Measurements from ENCODE around the gene OR5K1. TPM values are rescaled to one million over a fixed set of nuclear protein-coding genes. Genes with fewer than 3 reads are reported as not detected.

Gene OR5K1
- polyA plus RNA-seq, 1 experiment, result not detected

GRCh38 chr3:98512576-98512975, 49.6 kb downstream of the OR5K1 start:
- H3K27me3 ChIP-seq (ENCODE audit: control insufficient read depth, insufficient read depth, low read length), result no peaks in the 10 kb centered on the region
- H3K4me3 ChIP-seq (ENCODE audit: low read depth, low read length), result no peak overlapping the region
- CTCF ChIA-PET, result no interaction called here
- TF ChIP-seq CTCF (IDR thresholded peaks at IDR 0.05; ENCODE audit: low read depth, low read length), result no peak
- POLR2A ChIA-PET, result no interaction called here
- no peak overlapping the region for H3K27ac ChIP-seq (ENCODE audit: low read depth, low read length)
- H3K9me3 ChIP-seq (ENCODE audit: control insufficient read depth, insufficient read depth, low read length), result no peaks in the 10 kb centered on the region
- no peak for DNase-seq (ENCODE audit: low read depth, low spot score)

- Histone ChIP-seq H3K27ac (ENCODE audit: low read depth, low read length) (no peak overlapping the region), H3K9me3 (ENCODE audit: control insufficient read depth, insufficient read depth, low read length) (no peaks in the 10 kb centered on the region), H3K4me3 (ENCODE audit: low read depth, low read length) (no peak overlapping the region), H3K27me3 (ENCODE audit: control insufficient read depth, insufficient read depth, low read length) (no peaks in the 10 kb centered on the region)
- no peak for TF ChIP-seq CTCF (IDR thresholded peaks at IDR 0.05; ENCODE audit: low read depth, low read length)
- ChIA-PET POLR2A (no interaction called here), CTCF (no interaction called here)
- no peak for DNase-seq (ENCODE audit: low read depth, low spot score)
Measured at GRCh38 chr3:98513091-98513511, 50.1 kb downstream of the OR5K1 start.

- H3K9me3 ChIP-seq (ENCODE audit: control insufficient read depth, insufficient read depth, low read length), result no peaks in the 10 kb centered on the region
- ChIA-PET POLR2A (interaction anchor here (0.8 kb wide), 1 partner anchor 9 kb away, joined by 3 read pairs; no protein-coding TSS in a partner anchor), CTCF (no interaction called here)
- DNase-seq (ENCODE audit: low read depth, low spot score), result no peak
- no peaks in the 10 kb centered on the region for H3K27me3 ChIP-seq (ENCODE audit: control insufficient read depth, insufficient read depth, low read length)
- TF ChIP-seq CTCF (IDR thresholded peaks at IDR 0.05; ENCODE audit: low read depth, low read length), result no peak
- H3K27ac ChIP-seq (ENCODE audit: low read depth, low read length), result no peak overlapping the region
- H3K4me3 ChIP-seq (ENCODE audit: low read depth, low read length), result no peak overlapping the region
Measured at GRCh38 chr3:98513736-98514135, 50.7 kb downstream of the OR5K1 start.

- Histone ChIP-seq H3K27me3 (ENCODE audit: control insufficient read depth, insufficient read depth, low read length) (no peaks in the 10 kb centered on the region), H3K4me3 (ENCODE audit: low read depth, low read length) (no peak overlapping the region), H3K27ac (ENCODE audit: low read depth, low read length) (no peak overlapping the region), H3K9me3 (ENCODE audit: control insufficient read depth, insufficient read depth, low read length) (no peaks in the 10 kb centered on the region)
- POLR2A ChIA-PET, result no interaction called here
- CTCF ChIA-PET, result no interaction called here
- no peak for TF ChIP-seq CTCF (IDR thresholded peaks at IDR 0.05; ENCODE audit: low read depth, low read length)
- DNase-seq (ENCODE audit: low read depth, low spot score), result no peak
Measured at GRCh38 chr3:98514948-98515347, 51.9 kb downstream of the OR5K1 start.

GRCh38 chr3:98518816-98519215, 55.8 kb downstream of the OR5K1 start:
- Histone ChIP-seq H3K9me3 (ENCODE audit: control insufficient read depth, insufficient read depth, low read length) (no peaks in the 10 kb centered on the region), H3K27me3 (ENCODE audit: control insufficient read depth, insufficient read depth, low read length) (no peaks in the 10 kb centered on the region), H3K27ac (ENCODE audit: low read depth, low read length) (no peak overlapping the region), H3K4me3 (ENCODE audit: low read depth, low read length) (no peak overlapping the region)
- no peak for TF ChIP-seq CTCF (IDR thresholded peaks at IDR 0.05; ENCODE audit: low read depth, low read length)
- no peak for DNase-seq (ENCODE audit: low read depth, low spot score)
- ChIA-PET CTCF (no interaction called here), POLR2A (no interaction called here)

Data from AG04450 (cell line).